Measurements from ENCODE around the gene PARN. TPM values are rescaled to one million over a fixed set of nuclear protein-coding genes. Genes with fewer than 3 reads are reported as not detected.

PARN gene
- total and polyA plus RNA-seq, 2 experiments from 2014 or later = 35.0 to 35.4 TPM

DNA sequence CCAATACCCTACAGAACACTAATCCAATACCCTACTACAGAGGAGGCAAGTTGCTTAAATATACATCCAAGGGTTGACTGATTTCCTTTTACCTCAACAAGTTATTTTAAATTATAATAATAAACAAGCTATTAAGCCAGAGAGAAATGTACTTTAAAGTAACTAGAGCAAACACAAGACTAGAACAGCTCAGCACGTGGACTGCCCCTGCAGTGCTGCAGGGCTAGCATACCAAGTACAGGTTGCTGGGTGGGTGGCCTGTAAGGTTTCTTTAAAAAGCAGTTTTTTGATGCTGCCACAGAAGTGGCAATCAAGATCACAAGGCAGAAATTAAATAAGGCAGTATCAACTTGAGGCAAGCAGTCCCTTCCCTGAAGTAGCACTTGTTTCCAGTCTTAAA, 63.5 kb downstream of the PARN start:
- no peak overlapping the region for H2AFZ ChIP-seq
- H4K20me1 ChIP-seq (ENCODE audit: insufficient read depth) = no peaks in the 10 kb centered on the region
- in situ Hi-C loops (cut with MboI) = no loop called here
- peaks cover 12% of the 10 kb centered on the region; the same call in 1 of the 2 replicates for H3F3A ChIP-seq (ENCODE audit: insufficient read depth)
- no peaks in the 10 kb centered on the region for H3K9me2 ChIP-seq (ENCODE audit: insufficient read depth)
- DNase-seq = no peak
- no peak overlapping the region for H3K4me3 ChIP-seq
- no peaks in the 10 kb centered on the region for H3K27me3 ChIP-seq (replicated peaks; ENCODE audit: insufficient read depth)
- H3K9me3 ChIP-seq (ENCODE audit: low read depth) = no peaks in the 10 kb centered on the region
- H3K36me3 ChIP-seq (ENCODE audit: low read depth) = no peaks in the 10 kb centered on the region
- H3K4me1 ChIP-seq (ENCODE audit: insufficient read depth) = peaks cover 15% of the 10 kb centered on the region
- no peak overlapping the region for H3K4me2 ChIP-seq (ENCODE audit: unreplicated experiment)
- H3K27ac ChIP-seq = no peak overlapping the region
- no peak for TF ChIP-seq EZH2 (IDR thresholded peaks at IDR 0.05; ENCODE audit: insufficient read depth, poor library complexity, severe bottlenecking)
- TF ChIP-seq EZH2phosphoT487 (IDR thresholded peaks at IDR 0.05; ENCODE audit: insufficient read depth, low read depth) = no peak
- H3K9ac ChIP-seq = no peak overlapping the region
- 96 to 97% methylated on average over 1 of the region's 1 CpG for WGBS, 2 experiments (ENCODE audit: low coverage in 1 of 2, low lambda C conversion rate in 2 of 2, missing lambda C conversion rate in 2 of 2)
- no peaks in the 10 kb centered on the region for H3K79me2 ChIP-seq (ENCODE audit: insufficient read depth)

DNA sequence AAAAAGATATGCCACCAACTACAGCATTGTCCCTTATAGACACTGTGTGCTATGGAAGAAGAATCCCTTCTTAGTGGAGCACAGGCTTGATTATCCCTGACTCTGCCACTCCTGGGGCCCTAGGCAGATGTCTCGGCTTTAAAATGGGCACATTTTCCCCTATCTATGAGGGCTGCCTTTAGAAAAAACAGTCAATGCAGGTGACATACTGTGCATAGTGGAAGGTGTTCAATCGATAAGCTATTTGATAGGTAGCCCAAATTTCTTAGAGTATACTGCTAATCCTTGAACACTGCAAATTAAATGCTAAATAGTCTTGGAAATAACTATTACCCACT, 64.4 kb downstream of the PARN start:
- no peaks in the 10 kb centered on the region for H3K36me3 ChIP-seq (ENCODE audit: low read depth)
- 93 to 98% methylated on average over 2 of the region's 2 CpGs for WGBS, 2 experiments (ENCODE audit: low coverage in 1 of 2, low lambda C conversion rate in 2 of 2, missing lambda C conversion rate in 2 of 2)
- no peak overlapping the region for H3K27ac ChIP-seq
- peaks cover 15% of the 10 kb centered on the region for H3K4me1 ChIP-seq (ENCODE audit: insufficient read depth)
- no peak overlapping the region for H3K4me3 ChIP-seq
- DNase-seq = no peak
- TF ChIP-seq EZH2phosphoT487 (IDR thresholded peaks at IDR 0.05; ENCODE audit: insufficient read depth, low read depth) (no peak), EZH2 (IDR thresholded peaks at IDR 0.05; ENCODE audit: insufficient read depth, poor library complexity, severe bottlenecking) (no peak)
- H2AFZ ChIP-seq = no peak overlapping the region
- H3K9ac ChIP-seq = no peak overlapping the region
- H3K9me3 ChIP-seq (ENCODE audit: low read depth) = no peaks in the 10 kb centered on the region
- H4K20me1 ChIP-seq (ENCODE audit: insufficient read depth) = no peaks in the 10 kb centered on the region
- in situ Hi-C loops (cut with MboI) = no loop called here
- peaks cover 12% of the 10 kb centered on the region; the same call in 1 of the 2 replicates for H3F3A ChIP-seq (ENCODE audit: insufficient read depth)
- no peak overlapping the region for H3K4me2 ChIP-seq (ENCODE audit: unreplicated experiment)
- no peaks in the 10 kb centered on the region for H3K9me2 ChIP-seq (ENCODE audit: insufficient read depth)
- H3K27me3 ChIP-seq (replicated peaks; ENCODE audit: insufficient read depth) = no peaks in the 10 kb centered on the region
- H3K79me2 ChIP-seq (ENCODE audit: insufficient read depth) = no peaks in the 10 kb centered on the region

- H3F3A ChIP-seq (ENCODE audit: insufficient read depth) = peaks cover 12% of the 10 kb centered on the region; the same call in 1 of the 2 replicates
- no peaks in the 10 kb centered on the region for H3K27me3 ChIP-seq (replicated peaks; ENCODE audit: insufficient read depth)
- H2AFZ ChIP-seq = no peak overlapping the region
- no peak overlapping the region for H3K4me3 ChIP-seq
- no peaks in the 10 kb centered on the region for H3K36me3 ChIP-seq (ENCODE audit: low read depth)
- H3K9ac ChIP-seq = no peak overlapping the region
- H3K9me3 ChIP-seq (ENCODE audit: low read depth) = no peaks in the 10 kb centered on the region
- DNase-seq = peak; percentile 12
- no peak overlapping the region for H3K27ac ChIP-seq
- in situ Hi-C loops (cut with MboI) = no loop called here
- no peaks in the 10 kb centered on the region for H3K9me2 ChIP-seq (ENCODE audit: insufficient read depth)
- 71 to 72% methylated on average over 5 of the region's 5 CpGs for WGBS, 2 experiments (ENCODE audit: low coverage in 1 of 2, low lambda C conversion rate in 2 of 2, missing lambda C conversion rate in 2 of 2)
- TF ChIP-seq EZH2 (IDR thresholded peaks at IDR 0.05; ENCODE audit: insufficient read depth, poor library complexity, severe bottlenecking) (no peak), EZH2phosphoT487 (IDR thresholded peaks at IDR 0.05; ENCODE audit: insufficient read depth, low read depth) (no peak)
- no peak overlapping the region for H3K4me2 ChIP-seq (ENCODE audit: unreplicated experiment)
- no peaks in the 10 kb centered on the region for H3K79me2 ChIP-seq (ENCODE audit: insufficient read depth)
- H3K4me1 ChIP-seq (ENCODE audit: insufficient read depth) = peaks cover 15% of the 10 kb centered on the region
- no peaks in the 10 kb centered on the region for H4K20me1 ChIP-seq (ENCODE audit: insufficient read depth)
These were observed 65.0 kb downstream of the PARN start for GRCh38 chr16:14564861-14565687.

GRCh38 chr16:14564323-14564722, 65.7 kb downstream of the PARN start:
- Histone ChIP-seq H3K79me2 (ENCODE audit: insufficient read depth) (no peaks in the 10 kb centered on the region), H3K36me3 (ENCODE audit: low read depth) (no peaks in the 10 kb centered on the region), H3K9me2 (ENCODE audit: insufficient read depth) (no peaks in the 10 kb centered on the region), H3K4me2 (ENCODE audit: unreplicated experiment) (no peak overlapping the region), H3K4me1 (ENCODE audit: insufficient read depth) (peaks cover 15% of the 10 kb centered on the region), H2AFZ (no peak overlapping the region), H3K27ac (no peak overlapping the region), H3K9me3 (ENCODE audit: low read depth) (no peaks in the 10 kb centered on the region), H3K27me3 (replicated peaks; ENCODE audit: insufficient read depth) (no peaks in the 10 kb centered on the region), H4K20me1 (ENCODE audit: insufficient read depth) (no peaks in the 10 kb centered on the region), H3F3A (ENCODE audit: insufficient read depth) (peaks cover 12% of the 10 kb centered on the region; the same call in 1 of the 2 replicates), H3K9ac (no peak overlapping the region), H3K4me3 (no peak overlapping the region)
- in situ Hi-C loops (cut with MboI) = no loop called here
- no peak for TF ChIP-seq EZH2 (IDR thresholded peaks at IDR 0.05; ENCODE audit: insufficient read depth, poor library complexity, severe bottlenecking)
- TF ChIP-seq EZH2phosphoT487 (IDR thresholded peaks at IDR 0.05; ENCODE audit: insufficient read depth, low read depth) = no peak
- 93 to 95% methylated on average over 9 of the region's 9 CpGs for WGBS, 2 experiments (ENCODE audit: low coverage in 1 of 2, low lambda C conversion rate in 2 of 2, missing lambda C conversion rate in 2 of 2)
- no peak for DNase-seq
